GM18909 (cell line): ENCODE results near the gene BORCS5.
"Not testable (repeated sequence)": the region's sequence is repeated elsewhere in the genome, so short reads cannot be mapped to it uniquely, and the experiment has no call there.

Experiments
- ATAC-seq: cut with Tn5 transposase; IDR thresholded peaks from one replicate; pipeline ENCODE4 v1.9.1; 2021; ENCODE audit warnings: mild to moderate bottlenecking; ENCODE audit not compliant: unreplicated experiment, poor library complexity

BORCS5 gene

DNA sequence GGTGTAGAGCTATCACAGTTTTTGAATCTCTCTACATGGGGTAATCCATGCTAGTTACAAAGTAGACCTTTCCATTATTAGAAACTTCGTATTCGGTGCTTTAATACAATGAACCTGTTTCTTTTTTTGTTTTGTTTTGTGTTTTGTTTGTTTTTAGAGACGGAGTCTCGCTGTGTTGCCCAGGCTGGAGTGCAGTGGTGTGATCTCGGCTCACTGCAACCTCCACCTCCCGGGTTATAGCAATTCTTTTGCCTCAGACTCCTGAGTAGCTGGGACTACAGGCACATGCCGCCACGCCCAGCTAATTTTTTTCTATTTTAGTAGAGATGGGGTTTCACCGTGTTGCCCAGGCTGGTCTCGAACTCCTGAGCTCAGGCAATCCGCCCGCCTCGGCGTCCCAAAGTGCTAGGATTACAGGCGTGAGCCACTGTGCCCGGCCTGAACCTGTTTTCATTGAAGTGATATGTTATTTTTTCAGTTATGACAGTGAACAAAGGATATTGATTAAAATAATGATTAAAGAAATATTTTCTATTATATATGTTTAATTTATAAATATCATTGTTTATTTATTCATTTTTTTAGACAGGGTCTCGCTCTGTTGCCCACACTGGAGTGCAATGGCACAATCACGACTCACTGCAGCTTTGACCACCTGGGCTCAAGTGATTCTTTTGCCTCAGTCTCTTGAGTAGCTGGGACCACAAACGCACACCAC lies 5.3 kb upstream of the BORCS5 start:
- not testable (repeated sequence) for ATAC-seq

DNA sequence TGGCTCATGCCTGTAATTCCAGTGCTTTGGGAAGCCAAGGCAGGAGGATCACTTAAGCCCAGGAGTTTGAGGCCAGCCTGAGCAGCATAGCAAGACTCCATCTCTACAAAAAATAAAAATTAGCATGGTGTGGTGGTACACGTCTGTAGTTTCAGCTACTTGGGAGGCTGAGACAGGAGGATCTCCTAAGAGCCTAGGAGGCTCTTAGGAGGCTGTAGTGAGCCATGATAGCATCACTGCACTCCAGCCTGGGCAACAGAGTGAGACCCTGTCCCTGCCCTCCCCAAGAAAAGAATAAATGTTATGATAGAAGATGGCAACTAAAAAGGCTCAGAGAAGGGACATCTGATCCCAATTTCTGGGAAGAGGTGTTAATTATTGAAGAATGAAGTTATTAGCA lies 3.6 kb upstream of the BORCS5 start:
- no peak for ATAC-seq

DNA sequence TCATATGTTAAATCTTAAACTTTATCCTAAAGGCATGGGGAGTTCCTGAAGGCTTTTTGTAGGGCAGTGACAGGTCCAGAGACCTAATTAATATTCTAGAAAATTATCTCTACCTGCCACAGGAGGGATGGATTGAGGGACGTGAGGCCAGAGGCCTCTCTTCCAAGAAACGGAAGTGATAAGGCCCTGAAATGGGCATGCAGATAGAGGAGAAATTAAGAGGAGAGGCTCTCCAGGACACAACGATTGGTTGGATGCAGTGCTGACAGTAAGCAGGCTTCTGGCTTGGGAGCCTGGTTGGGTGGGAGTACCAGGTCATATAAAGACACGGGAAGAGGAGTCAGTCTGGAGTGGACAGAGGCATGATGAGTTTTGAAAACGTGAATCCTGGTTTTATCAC lies 3.1 kb upstream of the BORCS5 start:
- no peak for ATAC-seq

- ATAC-seq: no peak
Observed at GRCh38 chr12:12356467-12356895, 397 bp upstream of the BORCS5 start.

GRCh38 chr12:12357719-12358461 lies 1.0 kb downstream of the BORCS5 start:
- ATAC-seq: no peak

DNA sequence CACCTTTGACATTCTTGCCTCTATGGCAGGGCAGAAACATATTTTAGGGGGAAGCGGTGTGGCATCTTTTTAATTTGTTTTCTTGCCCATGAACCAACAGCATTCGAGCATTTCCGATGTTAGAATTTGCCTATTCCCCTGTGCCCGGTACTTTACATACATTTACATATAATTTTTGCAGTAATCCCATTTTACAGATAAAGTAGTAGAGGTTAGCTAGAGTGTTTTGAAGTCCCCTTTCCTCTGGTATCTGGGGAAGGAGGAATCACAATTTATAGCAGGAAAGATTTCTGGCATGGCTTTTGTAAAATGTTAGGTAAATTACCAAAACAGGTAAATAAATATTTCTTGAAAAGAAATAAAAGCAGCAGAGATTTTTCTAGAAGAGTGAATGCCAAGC lies 1.6 kb downstream of the BORCS5 start:
- no peak for ATAC-seq

GRCh38 chr12:12364787-12365445 lies 8.0 kb downstream of the BORCS5 start:
- ATAC-seq: no peak

DNA sequence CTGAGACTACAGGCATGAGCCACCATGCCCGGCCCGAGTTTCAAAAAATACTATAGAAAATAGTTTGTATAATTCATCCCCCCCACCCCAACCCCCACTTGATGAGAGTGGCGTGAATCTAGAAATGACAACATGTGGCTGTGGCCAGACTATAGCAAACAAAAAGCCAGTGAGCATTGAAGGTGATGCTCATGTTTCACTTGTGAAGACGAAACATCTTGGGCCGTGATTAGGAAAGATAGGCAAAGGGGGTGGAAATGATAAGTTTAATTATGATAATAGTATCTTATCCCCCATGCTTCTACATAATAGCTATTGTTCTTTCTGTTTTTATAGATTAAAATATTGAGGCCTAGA lies 8.5 kb downstream of the BORCS5 start:
- no peak for ATAC-seq

GRCh38 chr12:12365931-12366431 lies 9.1 kb downstream of the BORCS5 start:
- ATAC-seq: no peak

- no peak for ATAC-seq
Observed at GRCh38 chr12:12366701-12367481, 10.0 kb downstream of the BORCS5 start.

DNA sequence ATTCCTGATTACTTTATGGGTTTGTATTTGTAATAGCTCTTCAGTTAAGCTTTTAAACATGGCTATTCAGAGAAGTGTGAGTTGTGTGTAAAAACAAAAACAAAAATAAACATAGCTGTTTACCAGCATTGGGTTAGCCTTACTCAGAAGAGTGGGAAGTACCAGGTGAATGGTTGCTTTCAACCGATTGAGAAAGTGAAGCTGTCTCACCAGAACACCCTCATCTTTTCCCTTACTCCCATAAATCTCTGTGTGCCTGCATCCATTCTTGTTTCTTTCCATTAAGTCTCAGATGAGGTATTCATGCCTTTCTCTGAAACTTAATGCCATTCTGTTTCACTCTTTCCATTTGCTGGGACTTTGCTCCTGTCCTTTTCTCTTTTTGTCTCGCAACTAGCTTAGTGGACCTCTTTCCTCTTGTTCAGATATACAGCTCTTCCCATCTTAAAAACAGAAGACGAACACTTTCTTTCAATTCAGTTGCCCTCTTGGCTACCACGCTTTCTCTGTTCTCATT lies 10.7 kb downstream of the BORCS5 start:
- ATAC-seq: no peak

- ATAC-seq: no peak
Observed at GRCh38 chr12:12372946-12373722, 16.3 kb downstream of the BORCS5 start.

DNA sequence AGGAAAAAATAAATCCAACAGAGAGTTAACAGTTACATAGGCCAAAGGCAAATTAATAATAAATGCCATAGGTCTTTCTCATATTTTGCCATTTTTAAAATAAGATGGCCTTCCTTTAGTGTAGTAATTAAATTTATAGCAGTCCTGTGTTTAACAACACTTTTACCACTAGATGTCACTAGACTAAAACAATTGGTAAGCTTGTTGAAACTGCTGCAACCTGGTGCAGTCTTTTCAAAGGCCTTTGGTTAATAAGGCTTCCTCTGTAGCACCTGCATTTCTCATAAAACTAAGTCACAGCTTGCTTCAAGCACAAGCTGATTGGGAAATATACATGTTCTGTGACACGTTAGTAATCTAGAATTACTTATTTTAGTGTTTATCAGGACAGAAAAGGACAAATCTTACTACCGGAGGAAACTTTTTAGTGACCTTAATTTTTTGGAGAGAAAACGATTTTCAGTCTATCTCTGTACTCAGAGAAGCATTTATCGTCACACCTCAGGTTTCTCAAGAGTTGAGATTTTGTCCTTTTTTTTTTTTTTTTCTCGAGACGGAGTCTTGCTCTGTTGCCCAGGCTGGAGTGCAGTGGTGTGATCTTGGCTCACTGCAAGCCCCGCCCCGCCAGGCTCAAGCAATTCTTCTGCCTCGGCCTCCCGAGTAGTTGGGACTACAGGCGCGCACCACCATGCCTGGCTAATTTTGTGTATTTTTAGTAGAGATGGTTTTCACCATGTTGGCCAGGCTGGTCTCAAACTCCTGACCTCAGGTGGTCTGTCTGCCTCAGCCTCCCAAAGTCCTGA lies 20.0 kb downstream of the BORCS5 start:
- peak; percentile 77 for ATAC-seq

DNA sequence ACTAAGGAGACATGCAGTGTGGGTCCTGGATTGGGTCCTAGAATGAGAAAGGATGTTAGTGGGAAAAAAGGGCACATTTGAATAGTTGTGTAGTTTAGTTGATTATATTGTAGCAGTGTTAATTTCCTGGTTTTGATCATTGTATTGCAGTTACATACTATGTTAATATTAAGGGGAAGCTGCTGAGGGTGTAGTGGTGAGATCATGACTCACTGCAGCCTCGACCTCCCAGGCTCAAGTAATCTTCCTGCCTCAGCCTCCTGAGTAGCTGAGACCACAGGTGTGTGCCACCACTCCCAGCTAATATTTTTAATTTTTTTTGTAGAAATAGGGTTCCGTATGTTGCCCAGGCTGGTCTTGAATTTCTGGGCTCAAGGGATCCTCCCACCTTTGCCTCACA lies 21.7 kb downstream of the BORCS5 start:
- no peak for ATAC-seq

DNA sequence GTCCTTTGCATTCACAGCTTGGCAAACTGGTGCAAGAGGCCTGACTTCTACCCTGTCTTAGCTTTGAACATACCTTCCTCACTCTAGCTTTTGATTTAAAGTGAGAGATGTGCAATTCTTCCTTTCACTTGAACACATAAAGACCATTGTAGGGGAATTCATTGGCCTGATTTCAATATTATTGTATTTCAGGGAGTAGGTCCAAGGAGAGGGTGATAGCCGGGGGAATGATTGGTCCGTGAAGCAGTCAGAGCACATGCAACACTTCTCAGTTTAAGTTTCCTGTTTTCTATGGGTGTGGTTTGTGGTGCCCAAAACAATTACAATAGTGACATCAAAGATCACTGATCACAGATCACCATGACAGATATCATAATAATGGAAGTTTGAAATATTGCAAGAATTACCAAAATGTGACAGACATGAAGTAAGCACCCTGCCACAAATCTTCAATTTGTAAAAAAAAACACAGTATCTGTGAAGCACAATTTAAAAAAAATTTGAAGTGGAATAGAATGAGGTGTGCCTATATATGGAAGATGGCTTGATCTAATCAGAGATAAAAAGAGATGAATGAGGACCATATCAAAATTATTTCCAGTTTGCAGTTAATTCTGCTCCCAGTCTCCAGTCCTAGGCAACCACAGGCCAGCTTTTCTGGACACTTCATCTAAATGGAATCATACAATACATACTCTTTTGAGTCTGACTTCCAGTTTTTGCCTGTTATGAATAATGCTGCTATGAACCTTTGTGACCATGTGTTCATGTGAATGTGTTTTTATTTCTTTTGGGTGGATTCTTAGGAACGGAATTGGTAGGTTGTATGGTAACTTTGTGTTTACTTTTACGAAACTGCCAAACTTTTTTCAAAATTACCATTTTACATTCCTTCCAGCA lies 23.2 kb downstream of the BORCS5 start:
- ATAC-seq: peak; percentile 59

DNA sequence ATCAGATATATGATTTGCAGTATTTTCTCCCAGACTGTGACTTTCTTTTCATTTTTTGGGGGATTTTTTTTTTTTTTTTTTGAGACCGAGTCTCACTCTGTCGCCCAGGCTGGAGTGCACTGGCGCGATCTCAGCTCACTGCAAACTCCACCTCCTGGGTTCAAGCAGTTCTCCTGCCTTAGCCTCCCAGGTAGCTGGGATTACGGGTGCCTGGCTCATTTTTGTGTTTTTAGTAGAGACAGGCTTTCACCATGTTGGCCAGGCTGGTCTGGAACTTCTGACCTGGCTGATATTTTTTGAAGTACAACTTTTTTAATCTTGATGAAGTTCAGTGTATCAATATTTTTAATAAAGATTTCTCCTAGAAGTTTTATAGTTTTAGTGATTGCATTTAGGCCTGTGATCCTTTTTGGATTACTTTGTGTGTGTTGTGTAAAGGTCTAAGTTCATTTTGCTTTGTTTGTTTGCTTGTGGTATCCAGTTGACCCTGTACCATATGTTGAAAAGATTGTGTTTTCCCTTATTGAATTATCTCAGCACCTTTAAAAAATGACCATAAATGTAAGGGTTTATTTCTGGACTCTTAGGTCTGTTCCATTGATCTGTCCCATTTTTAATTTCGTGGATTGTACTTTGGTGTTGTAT lies 24.2 kb downstream of the BORCS5 start:
- ATAC-seq: no peak

DNA sequence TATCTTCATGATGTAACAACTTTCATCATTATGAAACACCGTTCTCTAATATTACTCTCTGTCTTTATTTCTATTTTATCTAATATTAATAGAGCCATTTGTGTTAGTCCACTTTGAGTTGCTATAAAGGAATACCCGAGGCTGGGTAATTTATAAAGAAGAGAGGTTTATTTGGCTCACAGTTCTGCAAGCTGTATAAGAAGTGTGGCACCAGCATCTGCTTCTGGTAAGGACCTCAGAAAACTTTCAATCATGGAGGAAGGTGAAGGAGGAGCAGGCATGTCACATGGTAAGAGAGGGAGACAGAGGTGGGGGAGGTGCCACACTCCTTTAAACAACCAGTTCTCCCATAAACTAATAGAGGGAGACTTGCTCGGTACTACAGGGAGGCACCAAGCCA lies 25.1 kb downstream of the BORCS5 start:
- no peak for ATAC-seq
